NCI-H524 (cell line): ENCODE results near the gene STIM1.

Experiments
- DNase-seq, 2 experiments: peaks; one replicate each; lab custom pipeline; 2025; lab: John Stamatoyannopoulos, UW

STIM1 gene

DNA sequence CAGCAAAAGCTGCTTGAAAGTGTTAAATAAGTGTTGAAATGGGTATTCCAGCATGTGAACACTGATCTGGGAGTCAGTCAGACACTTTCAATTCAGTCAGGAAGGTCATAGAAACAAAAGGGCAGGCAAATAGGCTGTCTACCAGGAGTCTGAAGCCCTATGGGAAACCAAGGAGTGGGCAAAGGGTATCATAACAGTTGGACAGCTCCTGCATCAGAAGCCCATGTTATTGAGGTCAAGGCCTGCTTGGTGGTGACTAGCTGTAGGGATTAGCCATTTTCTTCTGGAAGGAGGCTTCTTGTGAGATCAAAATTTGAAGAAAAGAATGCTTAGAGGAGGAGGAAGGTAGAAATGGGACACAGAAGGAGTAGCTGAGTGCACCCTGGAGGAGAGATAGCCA lies 97.3 kb downstream of the STIM1 start:
- DNase-seq: no peak

DNA sequence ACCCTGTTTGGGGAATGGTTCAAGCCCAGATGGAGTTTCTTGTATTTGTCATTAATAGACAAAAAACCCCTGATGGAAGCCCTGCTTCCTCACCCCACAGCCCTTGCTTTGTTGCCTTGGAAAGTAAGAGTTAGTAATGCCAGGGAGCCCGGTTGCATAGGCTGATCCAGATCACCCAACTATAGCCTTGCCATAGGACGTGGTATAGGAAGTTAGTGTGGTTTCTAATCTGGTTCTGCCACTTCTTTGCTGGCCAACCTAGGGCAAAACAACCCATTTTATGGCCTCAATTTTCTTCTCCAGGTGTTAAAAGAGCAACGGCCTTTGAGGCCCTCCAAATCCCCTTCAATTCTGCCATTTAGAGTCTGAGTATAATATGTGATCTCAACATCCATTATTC lies 97.9 kb downstream of the STIM1 start:
- DNase-seq: no peak

DNA sequence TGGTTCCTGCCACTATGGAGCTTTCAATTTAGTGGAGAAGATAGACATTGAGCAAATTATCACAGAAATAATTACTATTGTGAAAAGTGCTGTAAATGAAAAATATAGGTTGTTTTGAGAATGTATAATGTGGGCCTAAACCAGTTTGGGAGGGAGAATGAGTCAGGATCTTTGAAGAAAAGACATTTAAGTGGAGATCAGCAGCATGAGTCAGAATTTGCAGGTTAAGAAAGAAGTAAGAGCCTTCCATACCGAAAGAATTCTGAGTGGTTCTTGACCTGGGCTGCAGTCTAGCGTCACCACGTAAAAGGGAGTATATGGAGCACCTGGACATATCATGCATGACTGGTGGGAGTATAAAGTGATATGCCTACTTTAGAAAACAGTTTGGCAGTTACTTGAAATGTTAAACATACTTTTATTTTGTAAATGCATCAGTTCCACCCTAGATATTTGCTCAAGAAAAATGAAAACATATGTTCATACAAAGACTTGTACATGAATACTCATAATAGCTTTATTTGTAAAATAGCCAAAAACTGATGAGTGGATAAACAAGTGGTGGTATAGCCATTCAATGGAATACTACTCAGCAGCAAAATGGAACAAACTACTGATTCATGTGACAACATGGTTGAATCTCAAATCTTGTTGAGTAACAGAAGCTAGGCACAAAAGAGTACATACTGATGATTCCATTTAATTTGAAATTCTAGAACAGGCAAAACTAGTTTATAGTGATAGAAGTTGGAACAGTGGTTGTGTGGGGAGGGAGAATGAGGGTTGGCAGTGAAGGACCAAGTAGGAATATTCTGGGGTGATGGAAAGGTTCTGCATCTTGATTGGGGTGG lies 99.2 kb downstream of the STIM1 start:
- DNase-seq: no peak

DNA sequence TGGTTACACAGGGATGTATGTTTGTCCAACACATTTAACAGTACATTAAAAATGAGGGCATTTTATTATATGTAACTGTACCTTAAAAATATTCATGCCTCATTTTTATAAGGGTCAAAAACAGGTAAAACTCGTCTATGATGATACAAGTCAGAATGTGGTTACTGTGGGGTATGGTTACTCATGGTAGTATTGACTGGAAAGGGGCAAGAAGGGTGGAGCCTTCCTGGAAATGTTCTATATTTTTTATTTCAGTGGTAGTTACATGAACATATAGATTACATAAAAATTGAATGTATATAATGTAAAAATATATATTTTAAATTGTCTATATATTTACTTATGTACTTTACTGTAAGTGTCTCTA lies 99.8 kb downstream of the STIM1 start:
- no peak for DNase-seq

DNA sequence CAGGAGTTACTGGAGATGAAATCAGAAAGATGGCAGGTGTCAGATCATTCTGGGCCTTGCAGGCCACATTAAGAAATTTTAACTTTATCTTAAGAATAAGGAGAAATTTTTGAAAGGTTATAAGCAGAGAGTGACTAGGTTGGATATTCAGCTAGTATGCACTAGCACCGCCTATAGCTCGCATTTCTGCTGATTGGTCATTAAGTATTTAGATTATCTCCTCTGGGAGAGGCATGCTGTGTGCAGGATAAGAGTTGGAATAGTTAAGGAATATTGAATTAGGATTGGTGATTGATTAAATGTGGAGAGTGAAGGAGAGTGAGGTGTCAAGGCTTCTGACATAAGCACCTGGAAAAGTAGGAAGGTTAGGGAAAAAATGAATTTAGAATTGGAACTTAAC lies 100.6 kb downstream of the STIM1 start:
- no peak for DNase-seq

DNA sequence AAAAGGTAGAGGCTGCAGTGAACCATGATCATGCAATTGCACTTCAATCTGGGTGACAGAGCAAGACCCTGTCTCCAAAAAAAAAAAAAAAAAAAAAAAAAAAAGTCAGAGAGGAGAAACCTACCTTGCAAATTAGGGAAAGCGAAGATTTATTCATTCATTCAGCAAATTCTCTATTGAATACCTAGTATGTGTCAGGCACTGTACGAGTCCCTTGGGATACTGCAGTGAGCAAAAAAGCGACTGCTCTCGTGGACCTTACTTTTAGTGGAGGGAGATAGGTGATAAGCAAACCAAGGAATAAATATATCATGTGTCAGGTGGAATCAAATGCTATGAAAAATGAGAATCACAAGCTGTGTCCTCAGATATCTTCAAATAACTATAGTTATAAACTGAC lies 101.3 kb downstream of the STIM1 start:
- no peak for DNase-seq

DNA sequence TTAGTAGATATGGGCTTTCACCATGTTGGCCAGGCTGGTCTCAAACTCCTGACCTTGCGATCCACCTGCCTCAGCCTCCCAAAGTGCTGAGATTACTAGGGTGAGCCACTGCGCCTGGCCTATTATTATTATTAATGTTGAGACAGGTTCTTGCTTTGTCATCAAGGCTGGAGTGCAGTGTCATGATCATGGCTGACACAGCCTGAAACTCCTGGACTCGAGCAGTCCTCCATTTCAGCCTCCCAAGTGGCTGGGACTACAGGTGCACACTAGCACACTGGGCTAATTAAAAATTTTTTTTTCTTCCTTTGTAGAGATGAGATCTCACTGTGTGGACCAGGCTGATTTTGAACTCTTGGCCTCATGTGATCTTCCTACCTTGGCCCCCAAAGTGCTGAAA lies 102.0 kb downstream of the STIM1 start:
- DNase-seq: no peak

DNA sequence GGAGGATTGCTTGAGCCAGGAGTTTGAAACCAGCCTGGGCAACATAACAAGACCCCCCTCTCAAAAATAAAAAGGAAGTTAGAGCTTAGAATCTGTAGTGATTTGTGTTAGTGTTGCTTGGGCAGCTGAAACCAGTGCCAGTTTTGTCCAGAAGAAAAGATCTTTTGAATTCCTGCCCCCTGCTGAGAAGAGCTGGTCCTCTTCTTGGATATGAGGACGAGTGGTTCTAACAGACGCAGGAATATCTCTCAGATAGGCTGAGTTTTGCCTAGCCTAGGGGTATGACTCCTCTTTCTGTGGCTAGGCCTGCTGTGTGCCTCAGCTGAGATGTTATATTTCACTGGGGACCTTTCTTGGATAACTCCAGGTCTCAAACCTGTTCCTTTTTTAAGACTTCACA lies 102.8 kb downstream of the STIM1 start:
- no peak for DNase-seq

DNA sequence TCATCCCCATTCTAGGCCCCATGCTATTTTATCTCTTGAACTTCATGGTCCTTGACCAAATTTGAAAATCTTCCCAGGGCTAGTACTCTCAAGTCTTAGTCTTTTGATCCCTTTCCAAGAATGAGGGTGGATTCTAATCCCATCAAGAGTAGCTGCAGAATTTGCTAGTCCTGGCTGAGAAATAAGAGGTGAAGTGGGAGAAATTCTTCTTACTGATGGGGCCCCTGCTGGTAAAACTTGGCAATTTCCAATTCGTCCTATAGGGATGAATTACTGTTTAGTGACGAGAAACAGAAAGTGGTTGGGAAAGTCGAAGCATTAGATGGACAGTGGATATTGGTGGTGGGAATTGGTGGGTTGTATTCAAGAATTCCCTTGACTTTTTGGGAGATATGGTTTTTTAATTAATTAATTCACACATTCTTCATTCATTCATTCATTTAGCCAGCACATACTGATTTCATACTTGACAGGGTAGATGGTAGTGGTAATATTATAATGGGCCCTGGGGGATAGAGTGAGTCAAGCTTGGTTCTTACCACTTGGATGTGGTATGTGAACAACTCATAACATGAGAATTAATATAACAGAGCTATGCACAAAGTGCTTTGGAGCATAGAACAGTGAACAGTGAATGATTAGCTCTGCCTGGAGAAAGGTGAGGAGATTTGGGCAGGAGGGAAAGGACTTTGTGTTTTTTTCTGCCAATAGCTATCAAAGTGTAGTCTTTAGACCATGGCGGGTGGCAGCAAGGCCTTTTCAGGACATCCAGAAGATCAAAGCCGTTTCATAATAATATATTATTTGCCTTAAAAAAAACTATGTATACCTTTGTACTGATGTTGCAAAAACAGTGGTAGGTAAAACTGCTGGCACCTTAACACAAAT lies 103.8 kb downstream of the STIM1 start:
- no peak for DNase-seq

DNA sequence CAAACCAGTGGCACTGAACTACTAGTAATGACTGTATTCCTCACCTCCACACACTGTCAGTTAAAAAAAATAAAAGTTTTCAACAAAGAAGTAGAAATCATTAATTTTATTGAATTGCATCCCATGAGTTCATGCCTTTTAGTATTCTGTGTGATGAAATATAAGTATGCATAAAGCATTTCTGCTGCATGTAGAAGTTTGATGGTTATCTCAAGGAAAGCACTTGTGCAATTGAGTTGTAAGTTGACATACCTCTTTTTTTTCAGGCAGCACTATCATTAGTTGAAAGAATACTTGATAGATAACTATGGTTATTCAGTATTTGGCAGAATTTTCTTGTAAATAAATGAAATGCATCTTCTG lies 104.4 kb downstream of the STIM1 start:
- no peak for DNase-seq

DNA sequence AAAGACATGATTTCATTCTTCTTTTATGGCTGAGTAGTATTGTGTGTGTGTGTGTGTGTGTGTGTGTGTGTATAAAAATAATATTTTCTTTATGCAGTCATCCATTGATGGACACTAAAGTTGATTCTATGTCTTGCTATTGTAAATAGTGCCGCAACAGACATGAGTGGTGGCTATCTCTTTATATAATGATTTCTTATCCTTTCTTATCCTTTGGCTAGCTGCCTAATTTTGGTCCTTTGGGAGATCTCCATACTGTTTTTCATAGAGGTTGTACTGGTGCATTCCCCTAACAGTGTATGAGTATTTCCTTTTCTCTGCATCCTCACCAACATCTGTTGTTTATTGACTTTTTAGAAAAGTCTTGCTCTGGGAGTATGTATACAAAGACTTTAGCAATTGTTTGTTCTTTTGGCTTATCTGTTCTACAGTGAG lies 107.0 kb downstream of the STIM1 start:
- DNase-seq: peak in 1 of 2 experiments; percentile 10

DNA sequence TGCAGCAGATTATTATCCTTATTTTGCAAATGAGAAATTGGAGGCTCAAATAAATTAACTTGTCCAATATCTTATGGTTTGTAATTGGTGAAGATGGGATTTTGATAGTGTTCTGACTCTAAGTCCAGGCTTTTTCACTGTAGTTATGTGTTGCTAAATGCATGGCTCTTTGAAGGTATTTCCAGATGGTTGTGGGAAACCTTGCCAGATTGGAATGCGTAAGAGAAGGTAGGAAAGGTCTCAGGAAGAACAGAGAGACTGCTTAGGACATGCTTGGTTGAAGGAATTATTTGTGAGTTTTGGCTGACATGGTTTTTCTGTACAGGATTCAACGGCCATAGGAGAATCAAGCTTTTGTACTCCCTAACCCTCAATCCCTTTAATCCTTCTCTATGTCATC lies 108.6 kb downstream of the STIM1 start:
- no peak for DNase-seq

DNA sequence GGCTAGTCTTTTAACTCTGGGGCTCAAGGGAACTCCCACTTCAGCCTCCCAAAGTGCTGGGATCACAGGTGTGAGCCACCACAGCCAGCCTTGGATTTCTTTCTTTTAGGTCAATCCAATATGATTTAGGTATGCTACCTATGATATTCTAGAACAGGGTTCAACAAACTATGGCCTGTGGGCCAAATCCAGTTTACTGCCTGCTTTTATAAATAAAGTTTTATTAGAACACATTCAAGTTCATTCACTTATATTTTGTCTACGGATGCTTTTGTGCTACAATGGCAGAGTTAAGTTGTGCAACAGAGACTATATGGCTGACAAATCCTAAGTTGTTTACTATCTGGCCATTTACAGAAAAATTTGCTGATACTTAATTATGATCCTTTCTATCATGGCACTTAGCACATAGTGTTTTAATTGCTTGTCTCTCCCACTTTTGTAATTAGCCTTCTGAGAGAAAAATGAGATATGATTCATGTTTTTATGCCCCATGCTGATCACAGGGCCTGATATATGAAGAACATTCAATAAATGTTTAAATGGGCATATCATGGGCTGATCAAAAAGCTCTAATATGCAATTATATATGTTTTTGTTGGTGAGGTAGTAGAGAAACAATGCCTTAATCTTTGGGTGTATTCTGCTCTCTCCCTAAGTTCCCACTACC lies 109.6 kb downstream of the STIM1 start:
- no peak for DNase-seq

DNA sequence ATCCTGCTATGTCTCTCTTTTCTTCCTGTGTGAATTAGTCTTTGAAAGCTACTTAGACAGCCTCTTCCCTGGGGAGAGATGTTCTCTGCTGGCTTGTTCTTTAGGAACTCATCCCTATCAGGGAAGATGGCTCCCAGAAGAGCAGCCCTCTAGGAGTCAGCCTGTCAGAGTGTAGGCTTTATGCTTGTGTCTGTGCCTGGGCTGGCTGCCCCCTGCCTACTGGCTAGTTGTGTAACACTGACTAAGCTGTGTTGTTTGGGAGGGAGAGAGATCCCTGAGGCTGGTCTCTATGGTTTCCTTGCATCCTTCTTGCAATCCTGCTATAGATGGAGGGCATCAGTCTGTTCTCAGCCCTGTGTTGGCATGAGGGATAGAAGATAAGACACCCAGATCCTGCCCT lies 112.2 kb downstream of the STIM1 start:
- DNase-seq: no peak

DNA sequence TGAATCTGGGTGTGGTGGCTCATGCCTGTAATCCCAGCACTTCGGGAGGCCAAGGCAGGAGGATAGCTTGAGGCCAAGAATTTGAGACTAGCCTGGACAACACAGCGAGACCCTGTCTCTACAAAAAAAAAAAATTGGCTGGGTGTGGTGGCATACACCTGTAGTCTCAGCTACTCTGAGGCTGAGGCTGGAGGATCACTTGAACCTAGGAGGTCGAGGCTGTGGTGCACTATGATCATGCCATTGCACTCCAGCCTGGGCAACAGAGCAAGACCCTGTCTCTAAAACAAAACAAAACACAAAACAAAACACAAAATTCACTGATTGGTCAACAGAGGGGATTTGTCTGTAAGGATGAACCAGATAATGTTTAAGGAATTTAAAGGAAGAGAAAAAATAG lies 113.7 kb downstream of the STIM1 start:
- DNase-seq: no peak

DNA sequence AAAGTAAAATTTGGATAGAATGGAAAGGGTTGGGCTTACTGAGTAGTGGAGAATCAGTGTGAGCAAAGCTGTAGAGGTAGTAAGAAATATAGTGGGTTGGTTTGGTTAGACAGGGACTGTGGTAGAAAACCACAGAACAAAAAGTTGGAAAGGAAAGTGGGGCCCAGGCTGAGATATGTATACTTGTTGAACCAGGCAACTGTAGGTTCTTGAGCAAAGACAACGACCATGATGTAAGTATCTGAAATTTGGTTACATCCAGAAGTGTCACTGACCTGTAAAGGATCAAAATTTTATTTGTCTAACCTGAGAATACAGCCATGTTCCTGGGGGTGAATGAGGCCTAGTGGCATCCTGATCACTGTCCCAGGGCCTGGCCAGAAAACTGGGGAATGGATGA lies 114.1 kb downstream of the STIM1 start:
- DNase-seq: no peak

DNA sequence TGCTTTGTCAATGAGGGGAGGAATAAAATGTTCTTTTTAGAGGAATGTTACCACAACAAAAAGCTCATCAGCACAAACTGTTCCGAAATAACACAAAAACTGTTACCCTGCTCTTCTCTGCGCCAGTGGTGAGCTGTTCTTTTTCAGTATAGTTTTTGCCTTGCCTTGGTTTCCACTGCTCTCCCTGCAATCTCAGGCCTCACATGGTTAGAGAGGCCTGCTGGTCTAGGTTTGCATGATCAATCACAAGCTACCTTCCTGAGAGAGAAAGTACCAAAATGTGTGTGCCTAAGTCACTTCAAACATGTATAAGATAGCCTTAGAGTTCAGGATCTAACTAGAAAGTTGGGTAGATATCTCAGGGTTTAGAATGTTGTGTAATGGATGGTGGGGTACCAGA lies 114.6 kb downstream of the STIM1 start:
- no peak for DNase-seq

DNA sequence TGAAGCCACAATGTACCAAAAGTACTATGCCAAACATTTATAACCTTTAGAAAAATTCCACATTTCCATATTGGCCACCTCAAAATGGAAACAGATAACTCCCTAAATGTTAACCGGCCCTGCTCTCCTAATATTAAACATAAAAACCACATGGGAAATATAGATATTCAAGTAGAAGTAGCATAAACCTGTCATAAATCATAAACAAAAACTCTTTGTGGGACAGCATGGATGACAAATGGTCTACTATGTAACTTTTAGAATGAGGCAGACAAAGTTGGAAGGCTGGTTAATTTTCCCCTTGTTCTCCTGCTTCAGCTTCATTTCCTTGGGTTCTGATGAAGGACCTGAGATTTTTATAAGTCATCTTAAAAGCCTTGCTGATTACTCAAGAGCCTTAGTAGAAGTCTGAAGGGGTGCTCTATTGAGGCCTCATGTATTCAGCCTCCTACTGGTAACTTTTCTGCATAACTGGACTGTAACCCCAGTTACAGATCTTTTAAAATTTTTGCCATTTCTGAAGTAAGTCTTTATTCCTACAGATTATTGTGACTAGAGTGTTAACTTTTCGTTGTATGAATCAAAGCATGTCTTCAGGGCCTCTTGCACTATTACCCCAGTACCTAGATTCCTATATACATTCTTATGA lies 116.4 kb downstream of the STIM1 start:
- no peak for DNase-seq

DNA sequence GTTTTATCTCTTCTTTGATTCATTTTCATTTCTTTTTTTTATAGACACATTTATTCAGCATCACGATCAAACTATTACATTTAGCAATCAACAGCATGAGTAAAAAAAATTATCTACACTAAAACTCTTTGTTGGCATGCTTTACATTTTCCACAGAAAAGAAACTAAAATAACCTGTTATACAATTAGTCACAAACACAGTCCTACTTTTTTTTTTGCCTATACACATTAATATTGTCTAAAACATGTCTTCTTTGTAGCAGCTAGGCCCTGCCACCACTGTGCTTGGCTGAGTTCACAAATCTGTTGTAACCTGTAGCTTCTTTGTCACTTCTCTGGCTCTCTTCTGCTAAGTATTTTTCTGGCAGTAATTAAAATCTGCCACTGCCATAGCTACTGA lies 117.0 kb downstream of the STIM1 start:
- no peak for DNase-seq

DNA sequence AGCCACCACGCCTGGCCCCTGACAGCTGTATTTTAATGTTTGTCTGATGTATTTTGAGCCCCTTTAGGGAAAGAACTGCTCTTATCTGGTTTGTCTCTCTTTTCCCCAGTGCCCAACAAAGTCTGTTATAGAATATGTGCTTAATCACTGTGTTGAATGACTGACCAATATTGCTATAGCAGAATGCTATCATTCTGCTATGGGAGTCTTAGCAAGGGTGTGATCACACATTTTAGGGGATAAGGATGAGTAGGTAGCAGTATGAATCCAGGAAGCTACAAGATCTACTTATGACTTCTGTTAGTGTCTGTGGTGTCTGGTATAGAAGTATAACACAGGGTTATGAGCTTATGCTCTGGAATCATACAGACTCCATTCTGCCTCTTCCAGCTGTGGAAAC lies 121.6 kb downstream of the STIM1 start:
- no peak for DNase-seq

DNA sequence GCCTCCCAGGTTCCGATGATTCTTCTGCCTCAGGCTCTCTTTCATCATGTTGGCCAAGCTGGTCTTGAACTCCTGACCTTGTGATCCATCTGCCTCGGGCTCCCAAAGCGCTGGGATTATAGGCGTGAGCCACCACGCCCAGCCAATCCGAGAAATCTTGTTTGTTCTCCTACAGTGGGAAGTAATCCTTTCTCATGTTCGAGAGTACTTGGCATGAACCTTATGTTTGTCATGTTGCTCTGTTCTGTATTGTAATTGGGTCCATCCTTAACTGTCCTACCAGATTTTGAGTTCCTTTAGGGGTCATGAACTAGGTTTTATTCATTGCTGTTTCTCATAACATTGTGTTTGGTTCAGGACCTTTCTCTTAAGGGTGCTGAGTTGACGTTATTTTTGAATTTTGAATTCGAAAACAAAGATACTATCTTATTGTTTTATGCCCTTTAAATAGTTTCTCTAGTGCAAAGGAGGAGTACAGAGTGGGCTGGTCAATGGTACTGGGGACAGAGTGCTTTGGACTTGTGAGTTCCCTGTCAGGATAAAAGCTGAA lies 125.7 kb downstream of the STIM1 start:
- no peak for DNase-seq

DNA sequence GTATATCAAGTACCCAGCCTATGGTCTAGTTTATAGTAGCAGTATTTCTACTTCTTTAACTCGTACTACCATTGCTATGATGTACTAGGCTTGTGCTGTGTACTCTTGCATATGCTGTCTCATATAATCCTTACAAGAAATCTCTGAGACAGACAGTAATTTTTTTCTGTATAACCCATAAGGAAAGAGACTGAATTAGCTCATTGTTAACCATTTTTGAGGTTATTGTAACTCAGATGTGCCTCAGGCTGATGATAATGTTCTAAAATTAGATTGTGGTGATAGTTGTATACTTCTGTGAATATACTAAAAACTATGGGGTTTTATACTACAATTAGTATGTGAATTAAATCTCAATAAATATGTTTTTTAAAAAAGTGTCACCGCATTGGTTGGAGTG lies 127.0 kb downstream of the STIM1 start:
- DNase-seq: no peak
